CD4-positive, alpha-beta T cell treated with Interferon alpha-2 for 1 hour (primary cell): ENCODE data around the gene MAS1L.

Experiments
- DNase-seq, 2 donors: peaks; one replicate each; pipeline ENCODE4 v3.0.0-alpha.2; 2020 to 2022

MAS1L gene, protein sequence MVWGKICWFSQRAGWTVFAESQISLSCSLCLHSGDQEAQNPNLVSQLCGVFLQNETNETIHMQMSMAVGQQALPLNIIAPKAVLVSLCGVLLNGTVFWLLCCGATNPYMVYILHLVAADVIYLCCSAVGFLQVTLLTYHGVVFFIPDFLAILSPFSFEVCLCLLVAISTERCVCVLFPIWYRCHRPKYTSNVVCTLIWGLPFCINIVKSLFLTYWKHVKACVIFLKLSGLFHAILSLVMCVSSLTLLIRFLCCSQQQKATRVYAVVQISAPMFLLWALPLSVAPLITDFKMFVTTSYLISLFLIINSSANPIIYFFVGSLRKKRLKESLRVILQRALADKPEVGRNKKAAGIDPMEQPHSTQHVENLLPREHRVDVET

DNA sequence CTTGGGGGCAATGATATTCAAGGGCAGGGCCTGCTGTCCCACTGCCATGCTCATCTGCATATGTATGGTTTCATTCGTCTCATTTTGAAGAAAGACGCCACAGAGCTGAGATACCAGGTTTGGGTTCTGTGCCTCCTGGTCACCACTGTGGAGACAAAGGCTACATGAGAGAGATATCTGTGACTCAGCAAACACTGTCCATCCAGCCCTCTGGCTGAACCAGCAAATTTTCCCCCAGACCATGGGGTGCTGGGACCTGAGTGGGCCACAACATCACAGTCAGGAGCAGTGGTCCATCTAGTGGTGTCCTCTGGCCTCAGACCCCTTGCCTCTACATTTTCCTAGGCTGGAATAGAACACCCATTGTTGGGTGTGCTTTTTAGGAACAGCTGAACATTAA is at the start of gene MAS1L:
Gene MAS1L (minus strand): TSS at position 297 of the 400 bp plus-strand sequence. CDS start 54 bp downstream, at position 243.
- no peak for DNase-seq

DNA sequence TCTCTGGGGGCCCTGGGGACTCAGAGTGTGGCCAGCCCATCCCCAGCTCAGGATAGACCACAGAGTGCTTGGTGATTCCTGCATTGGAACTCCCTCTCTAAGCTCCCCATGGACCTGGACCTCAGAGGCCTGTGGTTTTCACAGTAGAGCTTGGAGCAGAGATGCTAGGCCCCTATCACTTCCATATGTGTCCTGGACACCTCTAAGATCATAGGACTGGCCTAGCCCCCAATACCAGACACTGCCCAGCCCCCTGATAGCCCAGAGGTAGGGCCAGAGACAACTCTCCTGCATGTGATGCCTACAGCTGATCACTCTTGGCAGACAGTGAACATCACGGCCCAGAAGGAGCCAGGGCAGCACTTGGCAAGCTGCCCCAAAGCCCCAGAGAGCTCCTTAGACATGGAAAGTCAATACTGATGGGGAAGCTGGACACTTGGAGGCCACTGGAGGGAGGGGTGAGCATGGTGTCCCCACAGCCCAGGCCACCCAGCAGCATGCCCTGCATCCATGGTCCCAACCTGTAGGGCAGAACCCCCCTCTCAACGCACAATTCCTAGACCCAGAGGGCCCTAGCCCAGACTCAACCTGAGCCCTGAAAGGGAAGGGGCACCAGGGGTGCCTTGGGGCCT is 44.7 kb upstream of the MAS1L start:
- DNase-seq = no peak

DNA sequence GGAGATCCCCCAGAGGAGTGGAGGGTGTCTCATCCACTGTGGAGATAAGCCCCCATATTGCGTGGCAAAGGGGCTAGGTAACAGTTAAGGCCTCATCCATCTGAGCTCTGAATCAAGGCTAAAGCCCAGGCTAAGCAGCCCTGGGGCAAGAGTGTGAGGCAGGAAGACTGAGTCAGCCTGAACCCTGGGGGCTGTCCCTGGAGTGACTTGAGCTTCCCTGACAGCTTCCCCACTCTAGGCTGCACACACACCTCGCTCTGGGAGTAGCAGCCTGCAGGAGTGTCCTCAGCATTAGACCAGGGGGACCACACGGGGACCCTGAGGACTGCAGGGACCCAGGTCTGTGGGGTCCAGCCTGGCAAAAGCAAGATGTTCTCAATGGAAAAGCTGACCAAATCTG is 43.9 kb upstream of the MAS1L start:
- DNase-seq = no peak

DNA sequence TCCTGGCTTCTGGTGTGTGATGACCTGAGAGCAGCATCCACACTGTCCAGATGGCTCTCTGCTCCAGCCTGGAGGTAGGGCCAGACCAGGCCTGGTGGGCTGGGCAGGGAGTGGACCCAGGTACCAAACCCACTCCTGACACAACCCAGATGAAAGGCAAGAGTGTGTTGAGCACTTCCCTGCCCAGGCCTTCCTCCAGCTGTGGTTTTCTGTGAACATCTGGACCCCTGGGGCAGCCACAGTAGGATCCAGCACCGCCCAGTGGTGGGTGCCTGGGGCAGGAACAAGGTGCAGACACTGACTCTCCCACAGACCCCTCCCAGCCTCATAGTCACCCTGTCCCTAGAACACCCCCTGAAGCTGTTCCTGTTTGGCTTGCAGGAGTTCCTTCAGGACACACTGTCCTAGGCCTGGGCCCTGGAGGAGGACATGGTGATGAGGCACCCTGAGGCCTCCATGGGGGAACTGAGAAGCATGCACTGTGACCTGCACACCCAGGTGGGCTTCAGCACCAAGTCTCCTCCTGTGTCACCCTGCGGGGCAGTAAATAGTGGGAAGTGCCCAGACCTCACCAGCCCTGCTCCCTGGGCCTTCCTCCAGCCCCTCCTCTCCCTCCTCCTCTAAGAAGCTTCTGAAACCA is 43.0 kb upstream of the MAS1L start:
- DNase-seq = no peak

DNA sequence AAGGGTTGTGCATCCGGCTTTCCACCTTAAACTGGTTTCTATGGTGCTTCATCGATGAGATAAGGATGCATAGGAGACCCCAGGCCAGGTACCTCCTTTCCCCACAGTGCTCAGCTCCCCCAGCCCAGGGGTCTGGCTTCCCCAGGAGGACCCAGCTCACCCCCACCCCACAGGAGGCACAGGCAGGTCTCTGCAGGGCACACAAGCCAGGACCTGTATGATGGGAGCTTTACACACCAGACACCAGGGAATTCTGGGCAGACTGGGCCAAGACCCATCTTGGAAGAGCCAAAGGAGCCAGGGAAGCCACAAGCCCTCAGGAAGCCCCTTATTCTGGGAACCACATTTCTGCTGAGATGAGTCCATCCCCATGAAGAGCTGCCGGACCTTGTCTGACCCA is 42.2 kb upstream of the MAS1L start:
- DNase-seq = no peak

DNA sequence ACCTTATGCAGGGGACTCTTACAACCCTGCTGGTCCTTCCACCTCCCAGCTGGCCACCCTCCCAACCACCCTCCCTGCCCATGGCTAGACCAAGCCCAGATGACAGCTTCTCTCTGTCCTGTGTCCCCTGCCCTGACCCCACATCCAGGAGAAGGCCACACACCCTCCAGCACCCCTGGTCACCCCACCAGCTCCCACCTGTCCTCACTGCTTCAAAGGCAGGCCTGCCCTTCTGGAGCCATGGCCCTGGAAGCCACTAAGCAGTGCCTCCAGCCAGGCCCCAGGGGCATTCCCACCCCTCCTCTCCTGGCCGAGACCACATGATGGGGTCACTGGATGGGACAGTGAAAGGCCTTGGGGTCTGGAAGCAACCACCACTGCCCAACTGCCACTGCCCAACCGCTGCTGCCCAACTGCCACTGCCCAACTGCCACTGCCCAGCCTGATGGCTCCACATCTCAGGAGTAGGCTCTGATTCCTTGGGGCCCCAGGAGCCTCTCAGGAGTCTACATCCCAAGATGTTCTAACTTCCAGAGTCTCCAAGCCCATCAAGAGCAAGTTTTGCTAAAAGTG is 41.3 kb upstream of the MAS1L start:
- no peak for DNase-seq

DNA sequence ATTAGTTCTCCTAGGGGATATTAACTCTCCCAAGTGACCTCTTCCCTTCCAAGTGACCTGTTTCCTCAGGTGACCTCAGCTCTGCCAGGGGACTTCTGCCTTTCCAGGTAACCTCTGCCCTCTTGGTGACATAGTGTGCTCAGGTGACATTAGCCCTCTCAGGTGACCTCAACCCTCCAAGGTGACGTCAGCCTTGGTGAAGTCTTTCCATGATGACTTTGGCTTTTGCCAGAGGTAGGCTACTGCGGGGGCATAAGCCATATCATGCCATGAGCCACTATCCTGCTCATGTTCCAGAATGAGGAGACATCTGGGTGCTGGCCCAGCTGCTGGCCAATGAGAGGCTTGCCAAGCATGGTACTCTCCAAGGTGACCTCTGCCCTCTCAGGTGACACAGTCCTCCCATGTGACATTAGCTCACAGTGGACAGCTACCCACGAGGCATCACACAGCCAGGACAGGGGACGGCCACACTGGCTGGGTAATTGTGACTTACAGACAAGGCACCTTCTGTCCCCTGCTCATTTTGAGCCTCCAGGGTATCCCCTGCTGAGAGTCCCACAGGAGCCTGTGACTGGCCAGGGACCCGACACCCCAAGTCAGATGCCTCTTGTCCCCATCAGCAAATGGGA is 40.7 kb upstream of the MAS1L start:
- no peak for DNase-seq

DNA sequence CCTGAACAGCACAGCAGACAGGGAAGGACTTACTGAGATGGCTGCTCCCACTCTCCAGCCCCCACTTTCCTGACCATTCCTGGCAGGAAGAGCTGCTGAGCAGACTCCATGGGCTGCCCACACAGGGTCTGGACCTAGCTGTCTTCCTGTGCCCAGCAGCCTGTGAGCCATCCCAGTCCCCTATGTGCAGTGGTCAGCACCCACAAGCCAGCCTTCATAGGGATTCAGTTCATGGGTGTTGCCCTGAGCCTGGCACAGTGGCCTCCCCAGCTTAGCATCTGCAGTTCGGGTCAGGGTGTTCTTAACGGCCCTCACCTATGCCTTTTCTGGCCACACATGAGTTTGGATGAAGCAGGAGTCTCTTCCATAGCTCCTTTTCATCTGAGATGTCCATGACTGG is 39.8 kb upstream of the MAS1L start:
- no peak for DNase-seq

DNA sequence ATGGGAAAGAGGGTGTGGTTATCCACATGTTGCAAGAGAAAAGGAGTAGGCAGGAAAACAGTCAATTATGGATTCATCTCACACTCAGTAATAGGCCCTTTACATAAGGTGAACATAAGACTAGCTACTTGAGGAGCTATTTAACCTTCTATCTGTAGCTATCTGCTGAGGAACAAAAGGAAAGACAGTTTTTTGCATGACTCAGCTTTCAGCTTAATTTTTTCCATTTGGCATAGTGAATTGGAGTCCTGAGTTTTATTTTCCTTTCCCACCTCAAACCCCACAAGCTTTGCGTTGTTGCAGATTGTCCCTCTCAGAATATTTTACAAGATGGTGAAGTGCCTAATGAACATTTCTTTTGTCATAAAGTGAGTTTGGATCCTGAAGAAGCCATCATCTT is 39.4 kb upstream of the MAS1L start:
- no peak for DNase-seq

DNA sequence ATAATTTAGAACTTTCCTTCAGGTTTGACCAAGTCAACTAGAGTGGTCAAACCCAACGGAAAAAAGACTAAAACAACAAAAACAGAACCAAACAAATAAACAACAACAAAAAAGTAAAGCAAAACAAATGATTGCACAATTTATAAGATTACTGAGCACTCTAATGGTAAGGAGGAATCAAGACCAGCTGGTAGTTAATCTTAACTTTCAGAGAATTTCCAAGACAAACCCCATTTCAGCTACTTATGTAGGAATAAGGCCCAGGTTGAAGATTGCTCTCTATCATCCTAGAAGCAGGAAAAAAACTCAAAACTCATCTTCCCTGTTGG is 37.5 kb upstream of the MAS1L start:
- no peak for DNase-seq

DNA sequence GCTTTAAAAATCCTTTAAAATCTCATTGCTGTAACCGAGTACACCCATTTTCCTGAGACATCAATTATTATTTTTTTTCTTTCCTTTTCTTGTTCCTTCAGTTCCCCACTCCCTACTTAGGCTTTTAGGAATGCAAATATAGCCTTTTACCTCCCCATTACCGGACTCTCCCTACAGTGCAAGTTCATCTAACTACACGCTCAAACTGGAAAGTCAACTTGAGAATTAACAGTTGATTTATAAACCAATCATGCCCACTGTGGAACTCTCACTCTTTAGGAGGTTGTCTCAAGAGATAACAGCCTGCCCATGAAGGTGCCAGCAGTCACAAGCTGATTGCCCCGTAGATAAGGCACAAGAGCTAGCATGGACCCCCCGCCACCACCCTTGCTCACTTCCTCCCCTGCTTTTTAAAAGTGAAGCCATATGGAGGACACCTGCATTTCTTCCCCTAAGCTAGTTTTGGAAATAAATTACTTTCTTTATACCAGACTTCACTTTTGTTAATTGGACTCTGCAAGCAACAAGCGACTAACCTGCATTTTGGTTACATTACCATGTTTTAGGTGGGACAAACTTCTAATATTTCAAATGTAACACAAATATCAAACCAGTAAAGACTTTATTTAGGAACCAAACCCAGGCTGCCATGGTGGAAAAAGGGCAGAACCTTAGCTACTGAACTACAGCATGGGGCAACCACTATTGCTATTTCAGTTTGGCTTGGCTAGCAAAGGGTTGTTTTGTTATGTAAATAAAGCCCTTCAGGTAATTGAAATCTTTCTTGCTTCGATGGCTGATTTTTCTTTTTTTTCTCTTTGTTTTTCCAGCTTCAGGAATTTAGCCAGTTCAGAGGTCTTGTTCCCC is 36.9 kb upstream of the MAS1L start:
- no peak for DNase-seq

DNA sequence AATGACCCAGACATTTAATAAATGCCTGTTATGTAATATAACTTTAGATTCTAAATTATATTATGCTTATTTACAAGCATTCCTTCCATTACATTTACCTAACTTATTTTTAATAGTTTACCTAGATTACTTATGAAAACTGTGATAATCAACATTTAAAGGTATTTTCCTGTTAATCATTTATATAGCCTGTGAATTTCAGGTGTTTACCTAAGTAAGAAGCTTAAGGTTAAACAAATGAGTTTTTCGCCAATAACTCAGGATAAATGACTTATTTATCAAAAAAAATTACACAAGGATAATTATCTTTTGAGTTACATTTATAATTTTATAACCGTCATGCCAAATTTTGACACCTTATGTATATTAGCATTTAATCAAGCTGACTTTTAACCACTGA is 36.3 kb upstream of the MAS1L start:
- DNase-seq = no peak

DNA sequence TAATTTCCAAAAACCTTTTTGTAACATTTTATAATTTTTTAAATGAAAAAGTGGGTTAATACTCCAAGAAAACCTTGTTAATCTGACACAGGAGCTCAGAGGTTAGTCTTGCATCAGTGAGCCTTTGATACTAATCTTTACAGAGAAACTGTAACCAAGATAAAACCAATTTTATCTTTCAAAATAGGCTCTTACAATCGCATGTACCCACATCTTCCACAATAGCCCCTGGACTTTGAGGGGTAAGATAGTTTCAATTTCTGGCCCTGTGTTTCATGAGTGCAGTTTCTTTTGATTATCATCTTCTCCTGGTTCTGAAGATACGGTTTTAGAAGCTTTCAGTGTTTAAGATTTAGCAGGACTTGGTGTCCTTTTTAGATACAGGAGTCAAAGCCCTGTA is 34.5 kb upstream of the MAS1L start:
- DNase-seq = no peak

DNA sequence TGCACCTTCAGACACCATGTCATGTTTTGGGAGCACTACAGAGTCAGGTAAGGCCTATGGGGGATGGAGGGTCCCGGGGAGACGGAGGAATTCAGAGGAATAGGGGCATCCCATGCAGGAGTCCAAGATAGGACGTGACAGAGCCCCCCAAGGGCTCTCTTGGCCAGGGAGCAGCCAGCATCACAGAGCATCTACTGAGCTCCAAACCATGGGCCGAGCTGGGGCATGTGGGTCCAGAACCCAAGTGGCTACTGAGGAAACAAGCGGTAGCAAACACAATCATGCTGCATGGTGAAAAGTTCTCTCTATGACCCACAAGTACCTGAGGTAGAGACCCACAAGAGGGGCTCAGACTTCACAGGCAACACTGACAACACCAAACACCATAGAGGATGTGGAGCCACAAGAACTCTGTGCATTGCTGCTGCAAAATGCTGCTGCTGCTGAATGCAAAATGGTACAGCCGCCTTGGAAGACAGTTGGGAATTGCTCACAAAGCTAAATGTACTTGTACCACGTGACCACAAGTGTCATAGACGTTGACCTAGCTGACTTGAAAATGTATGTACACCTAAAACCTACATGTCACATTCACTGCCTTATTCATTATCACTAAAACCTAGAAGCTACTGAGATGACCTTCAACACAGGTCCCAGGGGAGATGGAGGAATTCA is 33.4 kb upstream of the MAS1L start:
- DNase-seq = no peak

DNA sequence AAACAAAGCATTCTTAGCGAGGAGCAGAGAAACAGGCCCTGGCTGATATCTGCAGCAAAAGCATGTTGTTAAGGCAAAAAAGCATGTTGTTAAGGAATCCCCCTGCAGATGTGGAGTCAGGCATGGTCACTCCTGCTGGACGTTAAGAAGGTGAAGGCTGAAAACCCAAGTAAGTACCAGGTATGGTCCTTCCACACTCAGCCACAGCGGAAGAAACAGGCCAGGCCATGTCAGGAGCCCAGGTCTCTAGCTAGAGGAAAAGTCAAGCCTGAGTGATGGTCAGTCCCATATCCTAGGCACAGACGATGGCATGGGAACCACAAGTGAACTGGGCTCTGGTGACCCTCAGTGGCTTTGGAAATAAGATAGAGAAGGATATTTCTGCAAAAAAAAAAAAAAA is 32.5 kb upstream of the MAS1L start:
- no peak for DNase-seq

DNA sequence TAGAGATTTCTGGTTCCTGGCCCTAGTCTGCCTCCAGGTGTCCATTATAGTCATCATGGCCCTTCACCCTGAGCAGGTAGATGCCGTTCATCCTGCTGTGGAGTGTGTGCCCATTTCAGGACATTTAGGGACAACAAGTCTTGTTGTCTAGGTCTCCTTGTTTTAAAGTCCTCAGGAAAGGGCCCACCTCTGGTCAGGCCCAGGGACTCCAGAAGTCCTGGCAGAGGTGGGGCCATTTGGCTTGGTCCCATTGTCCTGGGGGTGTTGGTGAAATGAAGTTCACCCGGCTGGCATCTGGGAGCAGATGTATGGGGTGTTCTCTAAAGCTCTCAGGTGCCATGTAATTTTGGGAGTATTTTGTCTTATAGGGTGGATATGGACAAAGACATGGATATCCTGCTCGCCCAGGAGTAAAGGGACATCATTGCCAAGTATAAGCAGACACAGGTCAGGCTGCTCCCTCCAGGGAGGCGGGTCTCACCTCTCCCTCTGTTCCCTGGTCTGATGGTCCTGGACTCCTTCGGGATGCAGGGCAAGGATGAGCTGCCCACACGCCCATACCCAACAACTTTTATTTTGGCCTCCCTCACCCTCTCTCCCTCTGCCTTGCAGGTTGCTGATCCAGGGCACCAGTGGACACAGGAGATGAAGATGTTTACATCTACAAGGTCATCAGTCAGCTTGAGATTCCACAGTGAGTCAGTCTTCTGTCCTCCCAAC is 31.7 kb upstream of the MAS1L start:
- DNase-seq = no peak

DNA sequence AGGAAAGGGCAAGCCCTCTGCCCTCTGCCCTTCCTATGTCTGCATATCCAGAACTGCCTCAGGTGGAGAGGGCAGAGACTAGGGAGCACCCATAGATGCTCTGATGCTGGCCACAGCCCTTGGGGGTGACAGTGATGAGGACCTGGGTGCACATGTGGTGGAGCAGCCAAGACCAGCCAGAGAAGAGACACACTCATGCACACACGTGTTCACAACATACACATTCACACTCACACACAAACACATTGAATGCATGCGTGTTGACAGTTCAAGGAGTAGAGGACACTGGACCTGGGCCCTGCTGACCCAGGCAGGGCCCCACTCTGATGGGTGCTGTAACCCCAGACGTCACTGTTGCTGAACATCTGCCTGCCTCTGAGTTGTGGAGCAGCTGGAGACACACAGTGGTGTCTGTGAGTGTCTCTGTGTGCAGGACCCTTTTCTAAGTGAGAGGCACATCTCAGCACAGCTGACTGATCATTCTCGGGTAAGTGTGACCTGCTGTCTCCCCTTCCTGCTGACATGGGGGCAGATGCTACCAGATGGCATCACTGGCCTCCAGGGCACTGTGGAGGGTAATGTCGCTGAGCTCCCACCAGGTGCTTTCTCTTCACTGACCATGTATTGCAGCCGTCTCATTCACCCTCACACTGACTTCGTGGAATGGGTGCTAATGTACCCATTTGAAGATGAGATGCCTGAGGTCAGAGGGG is 30.1 kb upstream of the MAS1L start:
- no peak for DNase-seq

DNA sequence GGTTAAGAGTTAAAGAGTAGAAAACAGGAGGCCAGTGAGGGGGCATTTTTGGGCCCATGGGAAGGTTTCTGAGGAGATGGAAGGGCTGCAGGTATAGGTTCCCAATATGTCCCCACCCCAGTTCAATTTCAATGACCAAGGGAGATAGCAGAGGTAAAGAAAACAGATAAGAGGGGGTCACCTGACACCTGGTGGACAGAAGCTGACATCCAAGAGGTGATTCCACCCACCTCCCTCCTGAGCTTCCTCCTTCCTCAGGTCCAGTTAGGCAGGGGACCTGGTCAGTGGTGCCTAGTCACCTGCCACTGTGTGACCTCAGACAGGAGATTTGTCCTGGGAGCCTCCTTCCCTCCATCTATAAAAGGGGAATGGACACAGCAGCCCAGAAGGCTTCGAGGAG is 29.5 kb upstream of the MAS1L start:
- DNase-seq = no peak

DNA sequence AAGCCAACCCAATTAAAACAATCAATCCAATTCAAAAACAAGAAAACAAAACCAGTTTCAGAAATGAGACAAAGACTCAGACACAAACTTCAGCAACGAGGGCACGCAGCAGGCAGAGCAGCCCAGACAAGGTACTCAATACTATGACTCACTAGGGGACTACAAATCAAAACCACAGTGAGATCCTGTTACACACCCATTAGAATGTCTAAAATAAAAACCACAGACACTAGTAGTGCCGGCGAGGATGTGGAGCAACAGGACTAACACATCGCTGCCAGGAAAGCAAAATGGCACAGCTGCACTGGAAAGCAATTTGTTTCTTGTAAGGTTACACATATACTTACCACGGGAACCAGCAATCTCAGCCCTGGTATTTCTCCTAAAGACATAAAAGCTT is 28.4 kb upstream of the MAS1L start:
- peak in 1 of 2 donors; percentile 38 for DNase-seq

DNA sequence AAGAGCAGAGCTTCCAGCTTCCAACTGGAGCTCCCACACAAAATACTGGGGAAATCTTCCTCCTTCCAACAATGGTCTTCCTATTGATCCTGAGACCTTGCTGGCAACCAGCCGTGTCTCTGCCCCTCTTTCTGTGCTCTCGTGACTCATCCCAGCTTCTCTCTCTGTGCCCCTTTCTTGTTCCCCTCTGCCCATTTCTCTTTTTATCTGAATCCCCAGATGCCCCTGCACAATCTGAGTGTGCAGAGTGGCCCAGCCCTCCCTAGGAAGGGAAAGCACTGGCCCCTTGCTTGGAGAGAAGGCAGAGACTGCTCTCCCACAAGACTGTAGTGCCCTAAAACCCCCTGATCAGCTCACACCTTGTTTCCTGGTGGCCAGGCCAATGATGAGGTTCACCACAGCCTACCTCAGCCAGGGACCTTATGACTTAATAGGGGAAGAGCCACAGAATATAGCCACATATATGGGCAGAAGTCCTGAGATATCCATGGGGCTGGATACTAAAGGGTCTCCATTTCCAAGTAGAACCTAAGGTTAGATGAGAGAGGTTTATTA is 23.1 kb upstream of the MAS1L start:
- no peak for DNase-seq
